H9 (cell line): ENCODE results near the gene FUT9. TPM values are rescaled to one million over a fixed set of nuclear protein-coding genes. Genes with fewer than 3 reads are reported as not detected.
A peak's percentile ranks its signal among the peaks of the same experiment; 100 is the strongest.

ENCODE experiments used
- DNase-seq: peaks from one replicate; pipeline ENCODE4 v3.0.0-alpha.2; 2017
- H2AFZ ChIP-seq: one replicate; pipeline ENCODE4 v1.6.1; 2013; ENCODE audit warnings: mild to moderate bottlenecking, low read length, control low read depth, moderate library complexity
- H2AK5ac ChIP-seq: 2 replicates; pipeline ENCODE4 v1.6.1; 2013; ENCODE audit warnings: low read length, control low read depth, mixed read lengths; ENCODE audit not compliant: insufficient read length
- H2BK120ac ChIP-seq: one replicate; pipeline ENCODE4 v1.6.1; 2013; ENCODE audit warnings: low read depth, mild to moderate bottlenecking, low read length, control low read depth, inconsistent platforms; ENCODE audit not compliant: poor library complexity, severe bottlenecking
- H2BK12ac ChIP-seq: 2 replicates; pipeline ENCODE4 v1.6.1; 2013; ENCODE audit warnings: low read length, control low read depth, mixed read lengths, low read depth; ENCODE audit not compliant: insufficient read length
- H2BK15ac ChIP-seq: 2 replicates; pipeline ENCODE4 v1.6.1; 2013; ENCODE audit warnings: low read depth, low read length, control low read depth
- H2BK20ac ChIP-seq: one replicate; pipeline ENCODE4 v1.6.1; 2013; ENCODE audit warnings: low read depth, mild to moderate bottlenecking, low read length, control low read depth, inconsistent platforms; ENCODE audit not compliant: poor library complexity, severe bottlenecking
- H2BK5ac ChIP-seq: 2 replicates; pipeline ENCODE4 v1.6.1; 2013; ENCODE audit warnings: low read length, control low read depth, mixed read lengths; ENCODE audit not compliant: insufficient read length
- H3K14ac ChIP-seq: 2 replicates; pipeline ENCODE4 v1.6.1; 2013; ENCODE audit warnings: low read length, control low read depth; ENCODE audit not compliant: insufficient read depth
- H3K18ac ChIP-seq: 2 replicates; pipeline ENCODE4 v1.6.1; 2013; ENCODE audit warnings: low read depth, mild to moderate bottlenecking, mixed read lengths, low read length, control low read depth; ENCODE audit not compliant: insufficient read length
- H3K23ac ChIP-seq: 2 replicates; pipeline ENCODE4 v1.6.1; 2013; ENCODE audit warnings: low read length, control low read depth, mixed read lengths, low read depth; ENCODE audit not compliant: insufficient read length
- H3K23me2 ChIP-seq: 2 replicates; pipeline ENCODE4 v1.6.1; 2013; ENCODE audit warnings: low read depth, mild to moderate bottlenecking, mixed read lengths, low read length, control low read depth; ENCODE audit not compliant: insufficient read length, poor library complexity, severe bottlenecking
- H3K27ac ChIP-seq: 2 replicates; pipeline ENCODE4 v1.5.1; 2013; ENCODE audit warnings: low read length, control low read depth, mixed read lengths, low read depth; ENCODE audit not compliant: insufficient read length
- H3K27me3 ChIP-seq: 2 replicates; pipeline ENCODE4 v1.6.1; 2013; ENCODE audit warnings: low read length, control low read depth, inconsistent platforms; ENCODE audit not compliant: insufficient read depth
- H3K4ac ChIP-seq: 2 replicates; pipeline ENCODE4 v1.6.1; 2013; ENCODE audit warnings: low read depth, mild to moderate bottlenecking, control low read depth, inconsistent platforms, low read length, moderate library complexity
- H3K4me1 ChIP-seq: 2 replicates; pipeline ENCODE4 v1.6.1; 2013; ENCODE audit warnings: low read length, control low read depth, inconsistent platforms; ENCODE audit not compliant: insufficient read depth
- H3K4me2 ChIP-seq: 2 replicates; pipeline ENCODE4 v1.6.1; 2013; ENCODE audit warnings: low read length, control low read depth, mixed read lengths; ENCODE audit not compliant: insufficient read length, insufficient read depth
- H3K56ac ChIP-seq: 2 replicates; pipeline ENCODE4 v1.6.1; 2013; ENCODE audit warnings: low read depth, mild to moderate bottlenecking, mixed read lengths, low read length, control low read depth; ENCODE audit not compliant: insufficient read length
- H3K79me1 ChIP-seq: 2 replicates; pipeline ENCODE4 v1.6.1; 2013; ENCODE audit warnings: low read depth, mild to moderate bottlenecking, moderate library complexity, low read length, control low read depth, inconsistent platforms; ENCODE audit not compliant: insufficient read depth, poor library complexity, severe bottlenecking
- H3K79me2 ChIP-seq: 2 replicates; pipeline ENCODE4 v1.6.1; 2013; ENCODE audit warnings: low read length, control low read depth, inconsistent platforms; ENCODE audit not compliant: insufficient read depth
- H3K9ac ChIP-seq: 2 replicates; pipeline ENCODE4 v1.6.1; 2013; ENCODE audit warnings: low read length, control low read depth, mixed read lengths; ENCODE audit not compliant: insufficient read length; ENCODE audit errors: extremely low read depth
- H3K9me3 ChIP-seq: one replicate; pipeline ENCODE4 v1.6.1; 2013; ENCODE audit warnings: low read depth, low read length, inconsistent platforms; ENCODE audit not compliant: control insufficient read depth
- H3T11ph ChIP-seq: one replicate; pipeline ENCODE4 v1.6.1; 2013; ENCODE audit warnings: mild to moderate bottlenecking, low read length, control low read depth, inconsistent platforms
- H4K20me1 ChIP-seq: one replicate; pipeline ENCODE4 v1.6.1; 2013; ENCODE audit not compliant: control insufficient read depth, insufficient read length, insufficient read depth
- H4K5ac ChIP-seq: 2 replicates; pipeline ENCODE4 v1.6.1; 2013; ENCODE audit warnings: low read depth, mild to moderate bottlenecking, mixed read lengths, low read length, control low read depth; ENCODE audit not compliant: insufficient read length
- H4K8ac ChIP-seq: replicated peaks from 2 replicates; pipeline ENCODE4 v1.6.1; 2013; ENCODE audit warnings: low read length, control low read depth, mixed read lengths, low read depth; ENCODE audit not compliant: insufficient read length
- H4K91ac ChIP-seq: 2 replicates; pipeline ENCODE4 v1.6.1; 2013; ENCODE audit warnings: low read depth, mild to moderate bottlenecking, moderate library complexity, mixed read lengths, low read length, control low read depth; ENCODE audit not compliant: insufficient read length
- H3K27ac Mint-ChIP-seq, 3 experiments: 2 replicates in 2 of 3; 3 replicates in 1 of 3; pipeline ENCODE4 v1.8.0; 2020 to 2021; ENCODE audit warnings: mixed read lengths in 3 of 3, mild to moderate bottlenecking in 1 of 3, moderate library complexity in 1 of 3
- H3K27me3 Mint-ChIP-seq: 2 replicates; pipeline ENCODE4 v1.8.0; 2021; ENCODE audit warnings: low read depth, mild to moderate bottlenecking, moderate library complexity, mixed read lengths
- H3K36me3 Mint-ChIP-seq, 3 experiments: 2 replicates in 2 of 3; 3 replicates in 1 of 3; pipeline ENCODE4 v1.8.0; 2020 to 2021; ENCODE audit warnings: low read depth in 3 of 3, mixed read lengths in 3 of 3; ENCODE audit not compliant: insufficient read depth in 1 of 3
- H3K4me1 Mint-ChIP-seq, 2 experiments: 2 replicates each; pipeline ENCODE4 v1.8.0; 2020; ENCODE audit warnings: mixed read lengths in 2 of 2
- H3K4me3 Mint-ChIP-seq, 2 experiments: 2 replicates in 1 of 2; 3 replicates in 1 of 2; pipeline ENCODE4 v1.8.0; 2020 to 2021; ENCODE audit warnings: mild to moderate bottlenecking in 2 of 2, mixed read lengths in 2 of 2, moderate library complexity in 1 of 2
- H3K9me3 Mint-ChIP-seq, 2 experiments: 2 replicates in 1 of 2; 3 replicates in 1 of 2; pipeline ENCODE4 v1.8.0; 2020; ENCODE audit warnings: mild to moderate bottlenecking in 2 of 2, mixed read lengths in 2 of 2, moderate library complexity in 1 of 2
- WGBS: extraction: QIAGEN DNeasy Blood & Tissue Kit; methylation state at CpG from one replicate; pipeline ENCODE4 v1.1.7; 2013; ENCODE audit warnings: missing lambda C conversion rate, low lambda C conversion rate, mixed read lengths; ENCODE audit not compliant: insufficient read length; ENCODE audit errors: extremely low coverage; 5-methylcytosine and 5-hydroxymethylcytosine counted together
- total RNA-seq: library from RNA; stranded (reverse); gene quantifications from 2 replicates; pipeline ENCODE4 v1.2.1, GENCODE V29; 2021
- TF ChIP-seq, protein P1 (sequence below): fragments of 200-600 bp; sonication (generic); conservative IDR thresholded peaks from 3 replicates; pipeline ENCODE4 v1.8.0; 2021; ENCODE audit warnings: antibody characterized with exemption, mild to moderate bottlenecking

The FUT9 gene
- total RNA-seq, 1 experiment from 2014 or later, result 1.6 TPM

DNA sequence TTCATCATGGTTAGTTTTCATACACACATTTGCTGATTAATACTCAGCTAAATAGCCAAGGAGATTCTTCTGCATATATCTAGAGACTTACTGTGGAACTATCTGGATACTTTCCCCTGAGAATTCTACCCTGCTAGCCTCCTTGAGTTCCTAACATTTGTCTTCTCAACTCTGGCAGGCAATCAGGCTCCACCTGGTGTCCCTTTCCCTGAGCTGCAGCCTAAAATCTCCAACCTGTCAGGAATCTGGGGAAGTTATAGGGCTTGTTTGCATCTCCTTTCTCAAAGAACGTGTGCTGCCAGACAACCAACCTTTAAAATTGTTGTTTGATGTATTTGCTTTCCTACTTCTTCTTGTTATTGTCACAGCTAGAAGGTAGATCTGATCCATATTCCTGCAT lies 73.4 kb downstream of the FUT9 start:
- Histone ChIP-seq H3K14ac (no peak overlapping the region), H3K4me1 (no peaks in the 10 kb centered on the region), H3K4ac (no peak overlapping the region), H2AK5ac (no peak overlapping the region), H3K23ac (no peak overlapping the region), H3T11ph (no peak overlapping the region), H3K27me3 (no peaks in the 10 kb centered on the region), H2BK5ac (no peak overlapping the region), H2BK12ac (no peak overlapping the region), H4K8ac (no peak overlapping the region), H3K79me1 (no peaks in the 10 kb centered on the region), H3K18ac (no peak overlapping the region), H3K23me2 (no peaks in the 10 kb centered on the region), H2BK120ac (no peak overlapping the region), H4K20me1 (no peaks in the 10 kb centered on the region), H3K9me3 (no peaks in the 10 kb centered on the region), H2AFZ (no peak overlapping the region), H2BK15ac (no peak overlapping the region), H4K91ac (no peak overlapping the region), H3K27ac (no peak overlapping the region), H2BK20ac (no peak overlapping the region), H3K4me2 (no peak overlapping the region), H3K79me2 (no peaks in the 10 kb centered on the region), H3K56ac (no peak overlapping the region), H4K5ac (no peak overlapping the region), H3K9ac (no peak overlapping the region)
- Mint-ChIP-seq H3K4me1 (peaks cover 0 to 2% of the 10 kb centered on the region in 2 experiments; a peak in 1 of 4 replicates), H3K9me3 (peaks cover 3% of the 10 kb centered on the region in 2 experiments; a peak in 4 of 5 replicates), H3K27me3 (no peaks in the 10 kb centered on the region), H3K4me3 (no peak overlapping the region), H3K27ac (no peak overlapping the region), H3K36me3 (peaks cover 0 to 5% (median 2%) of the 10 kb centered on the region in 3 experiments; a peak in 4 of 7 replicates)
- TF ChIP-seq, protein P1, sequence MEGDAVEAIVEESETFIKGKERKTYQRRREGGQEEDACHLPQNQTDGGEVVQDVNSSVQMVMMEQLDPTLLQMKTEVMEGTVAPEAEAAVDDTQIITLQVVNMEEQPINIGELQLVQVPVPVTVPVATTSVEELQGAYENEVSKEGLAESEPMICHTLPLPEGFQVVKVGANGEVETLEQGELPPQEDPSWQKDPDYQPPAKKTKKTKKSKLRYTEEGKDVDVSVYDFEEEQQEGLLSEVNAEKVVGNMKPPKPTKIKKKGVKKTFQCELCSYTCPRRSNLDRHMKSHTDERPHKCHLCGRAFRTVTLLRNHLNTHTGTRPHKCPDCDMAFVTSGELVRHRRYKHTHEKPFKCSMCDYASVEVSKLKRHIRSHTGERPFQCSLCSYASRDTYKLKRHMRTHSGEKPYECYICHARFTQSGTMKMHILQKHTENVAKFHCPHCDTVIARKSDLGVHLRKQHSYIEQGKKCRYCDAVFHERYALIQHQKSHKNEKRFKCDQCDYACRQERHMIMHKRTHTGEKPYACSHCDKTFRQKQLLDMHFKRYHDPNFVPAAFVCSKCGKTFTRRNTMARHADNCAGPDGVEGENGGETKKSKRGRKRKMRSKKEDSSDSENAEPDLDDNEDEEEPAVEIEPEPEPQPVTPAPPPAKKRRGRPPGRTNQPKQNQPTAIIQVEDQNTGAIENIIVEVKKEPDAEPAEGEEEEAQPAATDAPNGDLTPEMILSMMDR, result peak; percentile 78
- DNase-seq, result peak; percentile 56
- no CpG with 5 or more reads among the region's 1 CpG for WGBS
